HG02623 (cell line): ENCODE data around the gene PSMD13.
"Not testable (repeated sequence)": the region's sequence is repeated elsewhere in the genome, so short reads cannot be mapped to it uniquely, and the experiment has no call there.

ENCODE experiments used
- ATAC-seq: cut with Tn5 transposase; IDR thresholded peaks from one replicate; pipeline ENCODE4 v1.9.1; 2021; ENCODE audit warnings: moderate library complexity; ENCODE audit not compliant: unreplicated experiment

Gene PSMD13

GRCh38 chr11:285894-286220 lies 49.1 kb downstream of the PSMD13 start:
- ATAC-seq: no peak

GRCh38 chr11:286977-287820 lies 50.4 kb downstream of the PSMD13 start:
- ATAC-seq: not testable (repeated sequence)

DNA sequence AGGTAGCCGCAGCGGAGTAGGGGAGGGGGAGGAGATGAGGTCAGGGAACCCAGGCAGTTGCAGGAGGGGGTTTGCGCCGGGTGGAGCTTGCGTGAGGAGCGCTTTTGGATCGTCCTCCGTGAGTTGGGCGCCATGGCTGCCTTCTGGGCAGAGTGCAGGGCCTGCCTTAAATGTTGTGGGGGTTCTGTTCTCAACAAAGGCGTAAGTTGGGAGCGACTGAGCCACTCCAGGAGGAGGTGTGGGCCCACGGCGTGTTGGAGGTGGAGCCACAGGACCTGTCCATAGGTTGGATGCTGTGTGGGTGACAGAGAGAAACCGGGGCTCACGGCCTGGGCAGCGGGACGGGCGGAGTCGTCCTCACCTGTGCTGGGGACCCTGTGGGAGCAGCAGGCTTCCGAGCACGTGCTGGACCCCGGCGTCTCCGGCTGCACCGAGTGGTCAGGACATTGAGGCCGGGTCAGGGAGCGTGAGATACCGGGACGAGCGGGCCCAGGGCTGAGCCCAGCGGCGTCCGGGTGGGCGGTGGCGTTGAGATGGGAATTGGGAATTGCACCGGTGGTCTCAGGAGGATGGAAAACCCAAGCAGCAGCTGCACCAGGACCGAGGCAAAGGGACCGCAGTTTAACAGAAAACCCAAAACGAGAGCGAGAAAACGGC lies 51.2 kb downstream of the PSMD13 start:
- ATAC-seq: no peak

- ATAC-seq: no peak
Observed at GRCh38 chr11:288478-289397, 52.0 kb downstream of the PSMD13 start, which contains the start of gene PGGHG. Gene PGGHG (plus strand): TSS chr11:289126. CDS start chr11:289817, 691 bp downstream.

DNA sequence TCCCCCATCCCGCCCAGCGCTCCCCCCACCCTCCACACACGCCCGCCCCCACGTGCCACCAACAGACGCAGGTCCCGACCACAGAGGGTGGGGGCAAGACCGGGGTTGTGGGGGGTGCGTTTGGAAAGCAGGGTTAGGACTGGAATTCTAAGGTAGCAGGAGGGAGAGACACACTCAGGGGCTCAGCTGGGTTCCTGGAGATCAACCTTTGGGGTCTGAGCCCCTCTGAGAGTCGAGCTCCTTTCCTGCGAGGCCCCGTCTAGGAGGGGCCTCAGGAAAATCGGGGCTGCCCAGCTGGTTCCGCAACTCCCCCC lies 52.6 kb downstream of the PSMD13 start:
- ATAC-seq: no peak

GRCh38 chr11:289712-290620 lies 53.2 kb downstream of the PSMD13 start:
- ATAC-seq: no peak

GRCh38 chr11:290621-291231 lies 54.0 kb downstream of the PSMD13 start:
- no peak for ATAC-seq

GRCh38 chr11:291281-292210 lies 54.8 kb downstream of the PSMD13 start:
- no peak for ATAC-seq

GRCh38 chr11:292211-293121 lies 55.7 kb downstream of the PSMD13 start:
- no peak for ATAC-seq

GRCh38 chr11:293271-293851 lies 56.6 kb downstream of the PSMD13 start:
- no peak for ATAC-seq

DNA sequence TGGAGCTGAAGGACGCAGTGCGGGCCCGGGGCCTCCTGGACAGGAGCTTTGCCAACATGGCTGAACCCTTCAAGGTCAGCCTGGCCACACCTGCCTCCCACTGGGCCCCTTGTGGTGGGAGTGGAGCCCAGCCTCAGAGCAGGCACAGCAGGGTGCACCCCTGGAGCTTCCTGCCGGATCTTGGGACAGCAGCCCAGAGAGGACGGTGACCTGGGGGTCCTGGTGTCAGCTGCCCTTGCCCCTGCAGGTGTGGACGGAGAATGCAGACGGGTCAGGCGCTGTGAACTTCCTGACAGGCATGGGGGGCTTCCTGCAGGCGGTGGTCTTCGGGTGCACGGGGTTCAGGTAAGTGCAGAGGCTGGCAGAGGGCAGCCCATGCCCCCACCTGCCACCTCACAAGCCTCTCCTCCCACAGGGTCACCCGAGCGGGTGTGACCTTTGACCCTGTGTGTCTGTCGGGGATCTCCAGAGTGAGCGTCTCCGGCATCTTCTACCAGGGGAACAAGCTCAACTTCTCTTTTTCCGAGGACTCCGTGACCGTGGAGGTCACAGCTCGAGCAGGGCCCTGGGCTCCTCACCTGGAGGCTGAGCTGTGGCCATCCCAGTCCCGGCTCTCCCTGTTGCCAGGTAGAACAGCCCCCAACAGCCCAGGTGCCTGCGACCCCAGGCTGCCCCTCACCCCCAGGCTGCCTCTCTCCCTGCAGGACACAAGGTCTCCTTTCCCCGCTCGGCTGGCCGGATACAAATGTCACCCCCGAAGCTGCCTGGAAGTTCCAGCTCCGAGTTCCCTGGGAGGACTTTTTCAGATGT lies 57.3 kb downstream of the PSMD13 start:
- ATAC-seq: no peak

GRCh38 chr11:294780-295179 lies 58.0 kb downstream of the PSMD13 start:
- ATAC-seq: no peak

DNA sequence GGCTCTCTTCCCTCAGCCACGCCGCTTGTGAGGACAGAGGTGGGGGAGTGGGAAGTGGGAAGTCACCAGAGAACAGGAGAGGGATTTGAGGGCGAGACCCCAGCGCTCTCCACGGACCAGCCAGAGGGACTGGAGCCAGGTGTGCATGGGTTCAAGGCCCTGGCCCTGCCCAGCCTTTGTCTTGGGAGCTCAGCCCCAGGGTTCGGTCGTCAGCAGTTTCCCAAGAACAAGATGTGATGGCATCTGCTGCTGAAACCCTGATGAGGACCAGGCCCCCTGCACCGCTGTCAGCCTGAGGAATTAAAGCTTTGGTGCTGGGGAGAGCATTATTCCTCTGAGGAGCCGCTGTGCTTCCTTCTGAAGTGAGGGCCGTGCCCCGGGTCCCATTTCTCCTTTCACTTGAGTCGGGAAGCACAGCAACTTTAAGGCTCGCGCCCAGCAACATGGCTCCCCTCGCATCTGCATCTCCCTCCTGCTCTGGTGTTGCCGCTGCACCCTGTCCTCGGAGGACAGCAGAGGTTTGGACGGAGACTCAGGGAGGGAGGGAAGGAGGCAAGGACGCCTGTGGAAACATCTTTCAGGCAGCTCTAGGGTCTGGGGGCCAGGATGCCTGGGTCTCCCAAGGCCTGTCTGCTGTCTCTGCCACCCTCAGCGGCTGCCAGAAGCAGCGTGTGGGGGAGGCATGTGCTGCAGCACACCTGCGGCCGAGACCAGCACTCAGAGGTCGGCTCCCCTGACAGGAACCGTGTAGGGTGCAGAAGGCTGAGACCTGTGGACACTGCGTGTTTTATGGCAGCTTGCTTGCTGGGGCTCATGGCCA lies 58.8 kb downstream of the PSMD13 start:
- ATAC-seq: no peak

DNA sequence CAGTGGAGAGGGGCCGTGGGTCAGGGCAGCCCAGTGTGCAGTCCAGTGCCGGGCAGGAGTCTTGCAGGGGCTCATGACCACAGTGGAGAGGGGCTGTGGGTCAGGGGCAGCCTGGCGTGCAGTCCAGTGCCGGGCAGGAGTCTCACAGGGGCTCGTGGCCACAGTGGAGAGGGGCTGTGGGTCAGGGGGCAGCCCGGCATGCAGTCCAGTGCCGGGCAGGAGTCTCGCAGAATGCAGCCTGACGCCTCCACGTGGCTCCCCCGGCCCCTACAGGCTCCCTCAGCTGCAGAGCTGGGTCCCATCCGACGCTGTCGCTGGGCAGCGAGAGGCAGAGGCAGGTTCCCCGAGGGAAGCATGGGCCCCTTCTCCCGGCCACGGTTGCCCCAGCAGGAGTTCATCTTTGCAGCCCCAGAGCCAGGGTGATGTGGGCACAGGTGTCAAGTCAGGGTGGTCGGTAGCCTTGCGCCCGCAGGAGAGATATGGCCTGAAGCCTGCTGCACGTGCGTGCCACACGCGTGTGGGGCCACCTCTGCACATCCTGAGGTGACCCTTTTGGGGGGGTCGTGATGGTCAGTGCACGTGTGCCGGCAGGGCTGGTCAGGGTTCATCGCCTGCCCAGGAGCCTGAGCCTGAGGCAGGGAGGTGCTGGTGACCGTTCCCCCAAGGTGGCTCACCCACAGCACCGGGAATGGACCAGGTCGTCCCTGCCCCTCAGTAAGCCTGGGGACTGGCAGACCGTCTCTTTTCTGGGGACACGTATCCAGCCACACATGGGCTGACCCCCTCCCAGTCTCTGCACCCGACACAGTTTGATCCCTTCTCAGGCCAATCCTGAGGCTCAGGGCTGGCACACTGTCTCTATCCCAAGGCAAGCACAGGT lies 59.6 kb downstream of the PSMD13 start:
- ATAC-seq: no peak

GRCh38 chr11:297051-297585 lies 60.3 kb downstream of the PSMD13 start:
- no peak for ATAC-seq
